ENCODE results near the gene GRIP1. TPM values are rescaled to one million over a fixed set of nuclear protein-coding genes. Genes with fewer than 3 reads are reported as not detected.

The GRIP1 gene
- total and polyA plus RNA-seq, 10 of the 15 experiments (the other 5 are each of a cell fraction or from before 2014, with no cell fraction given), result 0.05 to 0.85 (median 0.50) TPM; not detected in 7

GRCh38 chr12:66661357-66661756 is 17.5 kb downstream of the GRIP1 start:
- TF ChIP-seq ZSCAN29 (IDR thresholded peaks at IDR 0.05) (no peak), RUNX3 (IDR thresholded peaks at IDR 0.05; ENCODE audit: low read length) (peak; percentile 44), BCL11A (IDR thresholded peaks at IDR 0.05; ENCODE audit: low read depth, low read length) (no peak), GABPA (IDR thresholded peaks at IDR 0.05; ENCODE audit: low read depth) (0 out of 2 replicates have a peak, but pooled peaks have one; percentile 25), NFIC (IDR thresholded peaks at IDR 0.05; ENCODE audit: low read depth, low read length) (peak; percentile 34; the same call in 1 of the 2 replicates), JUNB (IDR thresholded peaks at IDR 0.05) (peak; percentile 76)
- SMC1A ChIA-PET (ENCODE audit: uncharacterized antibody, unreplicated experiment), result no interaction called here
- Histone ChIP-seq H4K20me1 (ENCODE audit: control insufficient read depth, insufficient read depth) (no peaks in the 10 kb centered on the region), H2AFZ (ENCODE audit: control insufficient read depth, low read depth, low read length) (no peak overlapping the region), H3K79me2 (ENCODE audit: control insufficient read depth, insufficient read depth, low read length) (no peaks in the 10 kb centered on the region), H3K4me3 (no peak overlapping the region), H3K9ac (ENCODE audit: control insufficient read depth, insufficient read depth, low read length) (no peak overlapping the region), H3K27me3 (replicated peaks in 1 of 2; ENCODE audit: control insufficient read depth in 2 of 2, insufficient read depth in 2 of 2, low read length in 1 of 2) (no peaks in the 10 kb centered on the region), H3K9me3 (replicated peaks; ENCODE audit: control insufficient read depth, insufficient read depth, low read length) (no peaks in the 10 kb centered on the region), H3K27ac (ENCODE audit: control insufficient read depth, insufficient read depth) (no peak overlapping the region), H3K4me1 (ENCODE audit: control insufficient read depth, insufficient read depth, low read length) (peaks cover 9% of the 10 kb centered on the region; the same call in 1 of the 2 replicates), H3K36me3 (ENCODE audit: control insufficient read depth in 2 of 2, insufficient read depth in 2 of 2, low read length in 1 of 2) (no peaks in the 10 kb centered on the region), H3K4me2 (ENCODE audit: control insufficient read depth, insufficient read depth) (no peak overlapping the region)
- POLR2A ChIA-PET, result no interaction called here
- in situ Hi-C loops (cut with MboI) (no loop called here), intact Hi-C loops (cut with micrococcal nuclease; ENCODE audit: unreplicated experiment) (no loop called here)
- BruUV-seq (replicated peaks), result no TSS peak
- CTCF ChIA-PET, result no interaction called here
- FAIRE-seq, result no peak
- RAD21 ChIA-PET (ENCODE audit: unreplicated experiment), result no interaction called here
- no peak for ATAC-seq
- DNase-seq (ENCODE audit: low read depth, low spot score), result no peak
- WGBS (ENCODE audit: insufficient coverage, insufficient replicate concordance, low lambda C conversion rate, missing lambda C conversion rate), result 0% methylated on average over 2 of the region's 2 CpGs

GRCh38 chr12:66653796-66654195 is 25.1 kb downstream of the GRIP1 start:
- ATAC-seq, result no peak
- no TSS peak for BruUV-seq (replicated peaks)
- Histone ChIP-seq H3K79me2 (ENCODE audit: control insufficient read depth, insufficient read depth, low read length) (no peaks in the 10 kb centered on the region), H3K4me2 (ENCODE audit: control insufficient read depth, insufficient read depth) (no peak overlapping the region), H3K27ac (ENCODE audit: control insufficient read depth, insufficient read depth) (no peak overlapping the region), H3K4me1 (ENCODE audit: control insufficient read depth, insufficient read depth, low read length) (no peaks in the 10 kb centered on the region), H3K27me3 (replicated peaks in 1 of 2; ENCODE audit: control insufficient read depth in 2 of 2, insufficient read depth in 2 of 2, low read length in 1 of 2) (no peaks in the 10 kb centered on the region), H3K36me3 (ENCODE audit: control insufficient read depth in 2 of 2, insufficient read depth in 2 of 2, low read length in 1 of 2) (no peaks in the 10 kb centered on the region), H4K20me1 (ENCODE audit: control insufficient read depth, insufficient read depth) (no peaks in the 10 kb centered on the region), H3K4me3 (no peak overlapping the region), H3K9me3 (replicated peaks; ENCODE audit: control insufficient read depth, insufficient read depth, low read length) (no peaks in the 10 kb centered on the region), H3K9ac (ENCODE audit: control insufficient read depth, insufficient read depth, low read length) (no peak overlapping the region), H2AFZ (ENCODE audit: control insufficient read depth, low read depth, low read length) (no peak overlapping the region)
- POLR2A ChIA-PET, result no interaction called here
- SMC1A ChIA-PET (ENCODE audit: uncharacterized antibody, unreplicated experiment), result no interaction called here
- WGBS (ENCODE audit: insufficient coverage, insufficient replicate concordance, low lambda C conversion rate, missing lambda C conversion rate), result 0% methylated on average over 1 of the region's 1 CpG
- DNase-seq (ENCODE audit: low read depth, low spot score), result no peak
- FAIRE-seq, result no peak
- CTCF ChIA-PET, result no interaction called here
- RAD21 ChIA-PET (ENCODE audit: unreplicated experiment), result no interaction called here
- intact Hi-C loops (cut with micrococcal nuclease; ENCODE audit: unreplicated experiment) (no loop called here), in situ Hi-C loops (cut with MboI) (no loop called here)
- no peak for TF ChIP-seq BMI1 (IDR thresholded peaks at IDR 0.05; ENCODE audit: borderline replicate concordance)
- TF ChIP-seq PML (IDR thresholded peaks at IDR 0.05; ENCODE audit: low read length), result no peak
- no peak for TF ChIP-seq LARP7 (IDR thresholded peaks at IDR 0.05)
- TF ChIP-seq RBBP5 (conservative IDR thresholded peaks at IDR 0.05), result no peak
- no peak for TF ChIP-seq CHD4 (IDR thresholded peaks at IDR 0.05)
- TF ChIP-seq NR2C1 (IDR thresholded peaks at IDR 0.05), result no peak
- no peak for TF ChIP-seq EP300 (IDR thresholded peaks at IDR 0.05; ENCODE audit: borderline replicate concordance in 1 of 2, control insufficient read depth in 1 of 2, low read depth in 2 of 2, low read length in 2 of 2)
- no peak for TF ChIP-seq SMC3 (IDR thresholded peaks at IDR 0.05; ENCODE audit: borderline replicate concordance, low read length)
- no peak for TF ChIP-seq BCLAF1 (IDR thresholded peaks at IDR 0.05)
- TF ChIP-seq SUPT20H (IDR thresholded peaks at IDR 0.05; ENCODE audit: borderline replicate concordance, control insufficient read depth, low read depth, low read length), result no peak
- TF ChIP-seq, protein P1, sequence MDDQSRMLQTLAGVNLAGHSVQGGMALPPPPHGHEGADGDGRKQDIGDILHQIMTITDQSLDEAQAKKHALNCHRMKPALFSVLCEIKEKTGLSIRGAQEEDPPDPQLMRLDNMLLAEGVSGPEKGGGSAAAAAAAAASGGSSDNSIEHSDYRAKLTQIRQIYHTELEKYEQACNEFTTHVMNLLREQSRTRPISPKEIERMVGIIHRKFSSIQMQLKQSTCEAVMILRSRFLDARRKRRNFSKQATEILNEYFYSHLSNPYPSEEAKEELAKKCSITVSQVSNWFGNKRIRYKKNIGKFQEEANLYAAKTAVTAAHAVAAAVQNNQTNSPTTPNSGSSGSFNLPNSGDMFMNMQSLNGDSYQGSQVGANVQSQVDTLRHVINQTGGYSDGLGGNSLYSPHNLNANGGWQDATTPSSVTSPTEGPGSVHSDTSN (IDR thresholded peaks at IDR 0.05; ENCODE audit: insufficient replicate concordance, low read depth, low read length), result no peak

Measured in GM12878 (cell line).